ENCODE data around the gene ITGBL1.

Gene ITGBL1

GRCh38 chr13:101451641-101452040 is 834 bp upstream of the ITGBL1 start:
- no peak for DNase-seq (ENCODE audit: low read depth)

GRCh38 chr13:101453784-101454201 is 1.3 kb downstream of the ITGBL1 start:
- no peak for DNase-seq (ENCODE audit: low read depth)

- DNase-seq (ENCODE audit: low read depth) = no peak
Measured at GRCh38 chr13:101454767-101455166, 2.3 kb downstream of the ITGBL1 start.

DNA sequence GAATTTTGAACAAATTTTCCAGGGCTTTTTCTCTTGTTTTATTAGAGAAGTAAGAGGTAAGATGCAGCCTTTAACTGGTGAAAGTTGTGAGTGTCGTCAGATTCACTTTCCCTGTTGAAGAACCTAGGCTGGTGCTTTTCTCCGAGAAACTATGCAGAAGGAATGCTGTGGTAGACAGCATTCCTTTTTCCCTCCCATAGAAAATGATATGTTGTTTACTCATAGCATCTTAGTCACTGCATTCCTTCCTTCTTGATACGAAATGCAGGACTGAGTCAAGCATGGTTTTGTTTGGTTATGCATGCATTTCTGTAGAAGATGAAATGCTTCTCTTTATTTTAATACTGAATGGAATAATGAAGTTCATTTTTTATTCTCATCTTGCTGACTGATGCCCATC is 3.4 kb downstream of the ITGBL1 start:
- no peak for DNase-seq (ENCODE audit: low read depth)

GRCh38 chr13:101457176-101457575 is 4.7 kb downstream of the ITGBL1 start:
- no peak for DNase-seq (ENCODE audit: low read depth)

DNA sequence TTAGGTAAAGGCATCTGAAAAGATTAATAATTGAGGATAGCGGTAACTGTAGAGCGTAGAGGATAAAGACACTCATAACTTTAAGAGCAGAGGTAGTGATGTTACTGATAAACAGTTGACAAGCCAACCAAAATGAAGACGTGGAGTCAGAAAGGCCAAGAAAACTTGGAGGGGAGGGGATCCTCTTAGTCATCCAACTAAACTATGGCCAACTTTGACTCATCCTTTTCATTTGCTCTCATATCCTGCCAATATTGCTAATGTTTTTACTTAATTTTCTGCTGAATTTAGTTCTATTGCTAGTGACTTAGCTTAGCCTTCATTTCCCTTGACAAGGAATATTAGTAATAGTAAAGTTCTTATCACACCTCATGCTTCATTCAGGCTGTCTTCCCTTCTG is 13.4 kb downstream of the ITGBL1 start:
- DNase-seq (ENCODE audit: low read depth) = no peak

DNA sequence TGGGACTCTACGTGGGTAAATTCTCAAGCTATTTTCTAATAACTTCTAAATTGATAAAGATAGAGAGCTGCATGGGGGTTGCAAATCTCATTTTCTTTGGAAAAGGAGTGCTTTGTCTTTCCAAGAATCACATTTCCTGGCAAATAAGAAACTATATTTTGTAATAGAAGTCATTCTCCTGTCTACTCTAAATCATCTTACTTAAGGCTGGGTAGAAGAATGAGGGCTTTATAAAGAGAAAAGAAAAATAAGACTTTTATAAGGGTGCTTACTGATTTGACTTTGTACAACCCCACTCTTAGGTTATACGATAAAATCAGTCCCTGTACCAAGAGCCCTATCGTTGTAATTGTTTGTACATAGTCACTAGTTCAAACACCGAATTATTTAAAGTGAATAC is 14.9 kb downstream of the ITGBL1 start:
- no peak for DNase-seq (ENCODE audit: low read depth)

DNA sequence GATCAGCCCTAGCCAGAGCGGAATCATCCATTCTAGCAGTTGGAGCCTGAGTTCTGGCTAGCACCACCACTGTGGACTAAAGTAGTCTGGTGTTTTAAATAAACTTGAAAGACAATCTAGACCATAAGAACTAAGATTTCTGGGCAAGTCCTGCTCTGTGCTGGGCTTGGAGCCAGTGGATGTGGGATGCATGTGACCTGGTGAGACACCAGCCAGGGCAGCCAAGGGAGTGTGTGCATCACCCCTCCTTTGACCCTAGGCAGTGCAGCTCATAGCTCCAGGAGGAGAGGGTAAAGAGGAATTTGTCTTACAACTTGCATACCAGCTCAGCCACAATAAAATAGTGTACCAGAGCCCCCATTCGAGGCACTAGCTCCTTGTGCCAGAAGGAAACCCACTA is 21.0 kb downstream of the ITGBL1 start:
- no peak for DNase-seq (ENCODE audit: low read depth)

DNA sequence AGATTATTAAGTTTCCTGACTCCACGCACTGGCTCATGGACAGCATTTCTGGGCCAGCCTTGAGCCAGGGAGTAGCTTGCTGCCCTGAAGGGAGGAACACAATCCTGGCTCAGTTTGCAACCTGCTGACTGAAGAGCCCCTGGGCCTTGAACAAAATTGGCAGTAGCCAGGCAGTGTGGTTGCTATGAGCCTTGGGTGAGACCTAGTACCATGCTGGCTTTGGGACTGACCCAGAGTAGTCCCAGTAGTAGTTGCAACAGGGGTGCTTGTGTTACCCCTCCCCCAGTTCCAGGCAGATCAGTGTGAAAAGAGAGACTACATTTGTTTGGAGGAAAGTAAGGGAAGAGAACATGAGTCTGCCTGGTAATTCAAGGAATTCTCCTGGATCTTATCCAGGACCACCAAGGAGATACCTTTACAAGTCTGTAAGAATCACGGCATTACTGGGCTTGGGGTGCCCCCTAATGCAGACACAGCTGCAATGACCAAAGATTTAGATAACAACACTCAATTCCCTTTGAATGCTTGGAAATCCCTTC is 22.0 kb downstream of the ITGBL1 start:
- no peak for DNase-seq (ENCODE audit: low read depth)

- DNase-seq (ENCODE audit: low read depth) = no peak
Measured at GRCh38 chr13:101475536-101475935, 23.1 kb downstream of the ITGBL1 start.

GRCh38 chr13:101481421-101481820 is 28.9 kb downstream of the ITGBL1 start:
- no peak for DNase-seq (ENCODE audit: low read depth)

- DNase-seq (ENCODE audit: low read depth) = no peak
Measured at GRCh38 chr13:101486708-101487437, 34.4 kb downstream of the ITGBL1 start.

DNA sequence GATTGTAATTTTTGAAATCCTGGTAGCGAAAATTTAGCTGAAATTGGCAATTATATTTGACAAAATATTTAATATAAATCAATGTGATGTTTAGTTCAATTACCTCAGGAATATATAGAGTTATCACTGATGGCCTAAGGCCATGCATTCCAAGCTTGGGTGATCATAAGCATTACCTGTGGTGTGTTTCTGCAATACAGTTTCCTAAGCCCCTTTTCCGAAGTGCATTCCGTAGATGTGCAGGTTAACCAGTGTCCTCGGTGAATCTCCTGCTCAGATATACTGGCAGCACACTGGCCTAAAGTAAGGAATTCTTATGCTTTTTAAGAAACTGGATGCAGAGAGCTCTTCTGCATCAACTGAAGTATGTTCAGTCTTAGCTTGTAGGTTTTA is 35.0 kb downstream of the ITGBL1 start:
- no peak for DNase-seq (ENCODE audit: low read depth)

GRCh38 chr13:101488734-101489133 is 36.3 kb downstream of the ITGBL1 start:
- no peak for DNase-seq (ENCODE audit: low read depth)

GRCh38 chr13:101489643-101490405 is 37.3 kb downstream of the ITGBL1 start:
- no peak for DNase-seq (ENCODE audit: low read depth)

GRCh38 chr13:101490406-101491015 is 38.0 kb downstream of the ITGBL1 start:
- DNase-seq (ENCODE audit: low read depth) = no peak

GRCh38 chr13:101492251-101492910 is 39.9 kb downstream of the ITGBL1 start:
- no peak for DNase-seq (ENCODE audit: low read depth)

GRCh38 chr13:101493541-101493940 is 41.1 kb downstream of the ITGBL1 start:
- no peak for DNase-seq (ENCODE audit: low read depth)

DNA sequence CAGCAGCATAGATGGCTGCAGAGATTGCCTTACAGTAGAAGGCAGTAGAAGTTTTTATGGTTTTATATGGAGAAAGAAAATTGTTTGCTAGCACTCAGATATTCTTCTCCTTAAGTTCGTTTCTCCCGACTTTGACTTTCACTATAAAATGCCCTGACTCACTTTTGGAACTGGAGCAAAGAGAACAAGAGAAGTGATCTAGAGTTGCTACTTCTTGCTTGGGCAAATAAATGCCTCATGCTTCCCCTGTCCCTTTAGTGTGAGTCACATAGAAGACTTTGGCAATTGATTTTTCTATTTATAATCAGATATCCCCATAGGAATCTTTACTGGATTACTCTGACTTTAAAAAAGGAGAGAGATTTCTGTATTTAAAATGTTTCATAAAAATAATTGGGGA is 46.9 kb downstream of the ITGBL1 start:
- DNase-seq (ENCODE audit: low read depth) = no peak

GRCh38 chr13:101502618-101503017 is 50.1 kb downstream of the ITGBL1 start:
- no peak for DNase-seq (ENCODE audit: low read depth)

GRCh38 chr13:101511161-101511560 is 58.7 kb downstream of the ITGBL1 start:
- no peak for DNase-seq (ENCODE audit: low read depth)

DNA sequence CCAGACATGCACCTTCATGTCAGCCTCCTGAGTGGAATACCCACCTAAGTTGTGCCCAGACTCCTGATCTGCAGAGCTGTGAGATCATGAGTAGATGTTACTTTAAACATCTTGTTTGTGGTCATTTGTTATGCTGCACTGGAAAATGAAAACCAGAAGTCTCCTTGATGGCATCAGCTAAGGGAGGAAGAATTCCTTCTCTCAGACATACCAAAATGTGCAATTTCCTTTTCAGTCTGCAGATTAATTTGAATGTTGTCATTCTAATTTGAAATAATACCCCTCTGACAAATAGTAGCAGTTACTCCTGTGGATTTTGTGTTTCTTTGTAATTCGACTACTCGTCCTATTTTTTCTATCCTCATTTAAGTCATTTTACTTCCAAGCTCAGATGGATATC is 59.3 kb downstream of the ITGBL1 start:
- DNase-seq (ENCODE audit: low read depth) = no peak
